ENCODE results near the gene COL4A6.

COL4A6 gene

GRCh38 chrX:108299704-108300103 lies 138.5 kb downstream of the COL4A6 start:
- TF ChIP-seq TEAD4 (IDR thresholded peaks at IDR 0.05) (no peak), FOXM1 (IDR thresholded peaks at IDR 0.05; ENCODE audit: borderline replicate concordance, low read depth) (no peak), RAD21 (IDR thresholded peaks at IDR 0.05; ENCODE audit: low read depth) (no peak), ZBTB7A (IDR thresholded peaks at IDR 0.05; ENCODE audit: low read depth) (no peak), EGR1 (IDR thresholded peaks at IDR 0.05) (no peak), NFIC (IDR thresholded peaks at IDR 0.05) (no peak), EP300 (IDR thresholded peaks at IDR 0.05; ENCODE audit: borderline replicate concordance) (no peak), MAX (IDR thresholded peaks at IDR 0.05) (no peak), YY1 (IDR thresholded peaks at IDR 0.05; ENCODE audit: low read depth) (no peak), REST (IDR thresholded peaks at IDR 0.05; ENCODE audit: low read depth) (no peak), TAF1 (IDR thresholded peaks at IDR 0.05; ENCODE audit: low read depth) (no peak), USF1 (IDR thresholded peaks at IDR 0.05) (no peak), TCF12 (IDR thresholded peaks at IDR 0.05; ENCODE audit: low read depth) (no peak), CEBPB (IDR thresholded peaks at IDR 0.05) (no peak)

- no peak for TF ChIP-seq REST (IDR thresholded peaks at IDR 0.05; ENCODE audit: low read depth)
- no peak for TF ChIP-seq CREB1 (IDR thresholded peaks at IDR 0.05; ENCODE audit: low read depth)
- no peak for TF ChIP-seq YY1 (IDR thresholded peaks at IDR 0.05; ENCODE audit: low read depth)
- no peak for TF ChIP-seq ZBTB7A (IDR thresholded peaks at IDR 0.05; ENCODE audit: low read depth)
- TF ChIP-seq CEBPB (IDR thresholded peaks at IDR 0.05) = no peak
- no peak for TF ChIP-seq TEAD4 (IDR thresholded peaks at IDR 0.05)
- no peak for TF ChIP-seq USF1 (IDR thresholded peaks at IDR 0.05)
- no peak for TF ChIP-seq NFIC (IDR thresholded peaks at IDR 0.05)
- TF ChIP-seq FOXM1 (IDR thresholded peaks at IDR 0.05; ENCODE audit: borderline replicate concordance, low read depth) = no peak
- no peak for TF ChIP-seq RAD21 (IDR thresholded peaks at IDR 0.05; ENCODE audit: low read depth)
- no peak for TF ChIP-seq MAX (IDR thresholded peaks at IDR 0.05)
- no peak for TF ChIP-seq EP300 (IDR thresholded peaks at IDR 0.05; ENCODE audit: borderline replicate concordance)
- TF ChIP-seq EGR1 (IDR thresholded peaks at IDR 0.05) = no peak
- TF ChIP-seq TCF12 (IDR thresholded peaks at IDR 0.05; ENCODE audit: low read depth) = no peak
- no peak for TF ChIP-seq TAF1 (IDR thresholded peaks at IDR 0.05; ENCODE audit: low read depth)
These were observed 139.1 kb downstream of the COL4A6 start for GRCh38 chrX:108299101-108299591.

- TF ChIP-seq TAF1 (IDR thresholded peaks at IDR 0.05; ENCODE audit: low read depth) (no peak), EP300 (IDR thresholded peaks at IDR 0.05; ENCODE audit: borderline replicate concordance) (no peak)
These were observed 140.0 kb downstream of the COL4A6 start for GRCh38 chrX:108298165-108298602.

- TF ChIP-seq EP300 (IDR thresholded peaks at IDR 0.05; ENCODE audit: borderline replicate concordance) (no peak), CREB1 (IDR thresholded peaks at IDR 0.05; ENCODE audit: low read depth) (no peak), EGR1 (IDR thresholded peaks at IDR 0.05) (no peak), TCF12 (IDR thresholded peaks at IDR 0.05; ENCODE audit: low read depth) (no peak), FOXM1 (IDR thresholded peaks at IDR 0.05; ENCODE audit: borderline replicate concordance, low read depth) (no peak), RAD21 (IDR thresholded peaks at IDR 0.05; ENCODE audit: low read depth) (no peak), REST (IDR thresholded peaks at IDR 0.05; ENCODE audit: low read depth) (no peak)
These were observed 140.9 kb downstream of the COL4A6 start for GRCh38 chrX:108297290-108297689.

- TF ChIP-seq CREB1 (IDR thresholded peaks at IDR 0.05; ENCODE audit: low read depth) (no peak), ZBTB7A (IDR thresholded peaks at IDR 0.05; ENCODE audit: low read depth) (no peak), RAD21 (IDR thresholded peaks at IDR 0.05; ENCODE audit: low read depth) (no peak), CEBPB (IDR thresholded peaks at IDR 0.05) (no peak), FOXM1 (IDR thresholded peaks at IDR 0.05; ENCODE audit: borderline replicate concordance, low read depth) (no peak), EP300 (IDR thresholded peaks at IDR 0.05; ENCODE audit: borderline replicate concordance) (no peak), MAX (IDR thresholded peaks at IDR 0.05) (no peak), TEAD4 (IDR thresholded peaks at IDR 0.05) (no peak), NFIC (IDR thresholded peaks at IDR 0.05) (no peak), TCF12 (IDR thresholded peaks at IDR 0.05; ENCODE audit: low read depth) (no peak), TAF1 (IDR thresholded peaks at IDR 0.05; ENCODE audit: low read depth) (no peak), YY1 (IDR thresholded peaks at IDR 0.05; ENCODE audit: low read depth) (no peak), USF1 (IDR thresholded peaks at IDR 0.05) (no peak), REST (IDR thresholded peaks at IDR 0.05; ENCODE audit: low read depth) (no peak), EGR1 (IDR thresholded peaks at IDR 0.05) (no peak)
These were observed 146.2 kb downstream of the COL4A6 start for GRCh38 chrX:108292053-108292452.

All from Ishikawa (cell line).